Keratinocyte (primary cell): ENCODE measurements around the gene CCDC197. TPM values are rescaled to one million over a fixed set of nuclear protein-coding genes. Genes with fewer than 3 reads are reported as not detected.

Experiments used
- DNase-seq: peaks from one replicate; pipeline ENCODE4 v3.0.0-alpha.2; 2011; ENCODE audit warnings: low read depth, missing footprints, low spot score
- FAIRE-seq: peaks from 2 replicates; lab custom pipeline; 2011; peaks lifted over from hg19 to GRCh38; lab: Jason Lieb, UNC
- H2AFZ ChIP-seq: 2 replicates; pipeline ENCODE4 v1.6.0; 2012; ENCODE audit warnings: low read length, control low read depth, inconsistent platforms; ENCODE audit not compliant: control insufficient read depth
- H3K27ac ChIP-seq: 2 replicates; pipeline ENCODE4 v1.5.1; 2011; ENCODE audit warnings: low read length; ENCODE audit not compliant: control insufficient read depth, insufficient read depth
- H3K27me3 ChIP-seq: 3 replicates; pipeline ENCODE4 v1.6.0; 2011; ENCODE audit warnings: low read length; ENCODE audit not compliant: control insufficient read depth, insufficient read depth; ENCODE audit errors: extremely low read depth
- H3K36me3 ChIP-seq, 2 experiments: 2 replicates in 1 of 2; 3 replicates in 1 of 2; pipeline ENCODE4 v1.5.1; 2011; ENCODE audit warnings: low read length in 2 of 2, mild to moderate bottlenecking in 1 of 2; ENCODE audit not compliant: control insufficient read depth in 2 of 2, insufficient read depth in 2 of 2; ENCODE audit errors: extremely low read depth in 1 of 2
- H3K4me1 ChIP-seq: 3 replicates; pipeline ENCODE4 v1.5.1; 2011; ENCODE audit warnings: low read length; ENCODE audit not compliant: control insufficient read depth, insufficient read depth; ENCODE audit errors: extremely low read depth
- H3K4me2 ChIP-seq: 3 replicates; pipeline ENCODE4 v1.6.0; 2011; ENCODE audit warnings: low read depth, low read length; ENCODE audit not compliant: control insufficient read depth, insufficient read depth; ENCODE audit errors: extremely low read depth
- H3K4me3 ChIP-seq, 3 experiments: fragments of 200-600 bp in 1 of 3; sonication (generic) in 1 of 3; 2 replicates in 2 of 3; 3 replicates in 1 of 3; pipeline ENCODE4 v1.5.1; 2011 to 2016; ENCODE audit warnings: low read length in 3 of 3, mild to moderate bottlenecking in 3 of 3, control low read depth in 2 of 3, inconsistent platforms in 1 of 3, low read depth in 1 of 3, mixed read lengths in 1 of 3, mixed run types in 1 of 3, moderate library complexity in 1 of 3; ENCODE audit not compliant: control insufficient read depth in 2 of 3, insufficient read depth in 2 of 3; ENCODE audit errors: extremely low read depth in 1 of 3
- H3K79me2 ChIP-seq: 2 replicates; pipeline ENCODE4 v1.6.0; 2012; ENCODE audit warnings: low read length; ENCODE audit not compliant: control insufficient read depth, insufficient read depth
- H3K9ac ChIP-seq: 3 replicates; pipeline ENCODE4 v1.6.0; 2011; ENCODE audit warnings: low read length; ENCODE audit not compliant: control insufficient read depth, insufficient read depth; ENCODE audit errors: extremely low read depth
- H3K9me1 ChIP-seq: 3 replicates; pipeline ENCODE4 v1.6.0; 2011; ENCODE audit warnings: low read length; ENCODE audit not compliant: control insufficient read depth, insufficient read depth; ENCODE audit errors: extremely low read depth
- H3K9me3 ChIP-seq: 2 replicates; pipeline ENCODE4 v1.5.1; 2012; ENCODE audit warnings: low read depth, low read length; ENCODE audit not compliant: control insufficient read depth
- H4K20me1 ChIP-seq: 3 replicates; pipeline ENCODE4 v1.6.0; 2011; ENCODE audit warnings: low read length; ENCODE audit not compliant: control insufficient read depth, insufficient read depth; ENCODE audit errors: extremely low read depth
- CTCF ChIP-seq, 3 experiments: IDR thresholded peaks in 1 of 3; conservative IDR thresholded peaks in 1 of 3; optimal IDR thresholded peaks in 1 of 3; 2 replicates in 2 of 3; 3 replicates in 1 of 3; pipeline versions ENCODE3 to v1.5.1; 2011; ENCODE audit warnings: low read length in 3 of 3, mild to moderate bottlenecking in 3 of 3, moderate library complexity in 2 of 3, control low read depth in 1 of 3, inconsistent platforms in 1 of 3; ENCODE audit not compliant: insufficient read depth in 2 of 3; ENCODE audit errors: extremely low read depth in 1 of 3
- EZH2 ChIP-seq: IDR thresholded peaks from one replicate; pipeline ENCODE4 v1.6.1; 2012; ENCODE audit warnings: inconsistent platforms, mild to moderate bottlenecking, low read length, moderate library complexity
- dilution Hi-C: fragments of 300-500 bp; cut with MboI; formaldehyde crosslinking; loops from one replicate; pipeline ENCODE4 v1.7.0; 2020; ENCODE audit warnings: low sequenced_read_pairs; ENCODE audit not compliant: extremely low pct_ligation_motif_present
- polyA plus RNA-seq, 5 experiments: library from polyadenylated mRNA; depleted of rRNA in 3 of 5; stranded (reverse) in 3 of 5; stranded (forward) in 1 of 5; unstranded in 1 of 5; fragments of >200 nt; gene quantifications; 1 replicate in 1 of 5; 2 replicates in 3 of 5; 3 replicates in 1 of 5; pipeline versions ENCODE4 v1.2.1 to v1.2.3, GENCODE V29; 2011 to 2012; ENCODE audit warnings: missing spikeins in 2 of 5, low read depth in 1 of 5, low replicate concordance in 1 of 5

Gene CCDC197
- polyA plus RNA-seq, 1 donor (not counting 4 experiments of a cell fraction or from before 2014, with no cell fraction given), result not detected

DNA sequence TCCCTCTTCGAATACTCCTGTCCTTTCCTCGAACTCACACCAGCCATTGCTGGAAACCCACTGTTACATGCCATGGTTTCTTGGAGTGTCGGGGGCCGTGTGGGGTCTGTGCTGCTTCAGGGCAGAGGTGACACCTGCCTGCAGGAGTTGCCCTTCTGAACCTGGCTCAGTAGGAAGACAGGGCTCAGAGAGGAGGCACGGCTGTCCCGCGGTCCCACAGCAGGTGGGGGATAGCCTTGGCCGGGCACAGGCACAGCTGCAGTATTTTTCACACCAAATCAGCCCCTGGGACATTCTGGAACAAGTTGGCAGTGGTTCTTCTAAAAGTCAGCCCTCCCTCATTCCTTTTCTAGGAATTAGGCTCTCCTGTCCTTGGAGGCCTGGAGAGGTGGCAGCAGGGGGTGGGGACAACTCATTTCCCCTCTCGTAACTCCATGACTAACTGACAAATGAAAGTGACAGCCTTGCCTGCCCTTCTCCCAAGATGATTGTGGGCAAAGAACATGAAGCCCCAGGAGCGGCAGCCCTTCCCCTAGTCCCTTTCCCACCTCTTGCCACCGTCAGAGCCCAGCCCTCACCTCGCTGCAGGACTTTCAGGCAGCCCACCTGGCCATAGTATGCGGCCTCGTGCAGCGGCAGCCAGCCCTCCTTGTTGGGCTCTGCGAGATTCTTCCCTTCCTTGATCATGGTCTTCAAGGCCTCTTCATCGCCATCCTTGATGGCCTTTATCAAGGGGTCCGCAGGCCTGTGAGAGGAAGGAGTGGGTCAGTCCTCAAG is 43.2 kb upstream of the CCDC197 start:
- Histone ChIP-seq H3K27me3 (no peaks in the 10 kb centered on the region), H3K79me2 (no peaks in the 10 kb centered on the region), H3K9me3 (no peaks in the 10 kb centered on the region), H3K4me1 (peaks cover 2% of the 10 kb centered on the region), H3K9ac (no peak overlapping the region), H3K4me3 (no peak overlapping the region), H2AFZ (no peak overlapping the region), H3K36me3 (no peaks in the 10 kb centered on the region), H4K20me1 (no peaks in the 10 kb centered on the region), H3K4me2 (no peak overlapping the region), H3K27ac (no peak overlapping the region), H3K9me1 (no peaks in the 10 kb centered on the region)
- DNase-seq (no peak), FAIRE-seq (no peak)
- no peak for TF ChIP-seq CTCF (optimal IDR thresholded peaks at IDR 0.05 in 1 of 3, IDR thresholded peaks at IDR 0.05 in 1 of 3, conservative IDR thresholded peaks at IDR 0.05 in 1 of 3; ENCODE audit: extremely low read depth in 1 of 3, insufficient read depth in 2 of 3, low read length in 3 of 3)
- no peak for TF ChIP-seq EZH2
- dilution Hi-C loops, result no loop called here

DNA sequence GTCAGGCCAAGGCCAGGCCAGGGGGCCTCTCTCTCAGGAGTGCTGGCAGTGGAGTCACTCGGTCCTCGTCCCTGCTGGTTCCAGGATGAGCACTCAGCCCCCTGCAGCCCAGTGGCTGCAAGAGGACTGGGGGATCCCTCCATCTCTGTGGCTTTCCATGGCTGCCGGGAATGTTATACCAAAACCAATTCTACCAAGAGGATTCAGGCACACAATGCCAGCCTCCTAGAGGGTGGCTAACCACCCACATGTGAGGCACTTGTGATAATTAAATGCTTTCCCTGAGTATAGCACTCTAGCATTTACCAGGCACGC is 42.6 kb upstream of the CCDC197 start:
- H3K27me3 ChIP-seq, result no peaks in the 10 kb centered on the region
- peaks cover 6% of the 10 kb centered on the region for H3K4me1 ChIP-seq
- dilution Hi-C loops, result no loop called here
- H3K9me1 ChIP-seq, result no peaks in the 10 kb centered on the region
- no peak overlapping the region for H2AFZ ChIP-seq
- H3K4me3 ChIP-seq, result no peak overlapping the region
- H3K27ac ChIP-seq, result no peak overlapping the region
- H3K36me3 ChIP-seq, result no peaks in the 10 kb centered on the region
- H4K20me1 ChIP-seq, result no peaks in the 10 kb centered on the region
- DNase-seq (no peak), FAIRE-seq (no peak)
- TF ChIP-seq EZH2 (no peak), CTCF (optimal IDR thresholded peaks at IDR 0.05 in 1 of 3, IDR thresholded peaks at IDR 0.05 in 1 of 3, conservative IDR thresholded peaks at IDR 0.05 in 1 of 3; ENCODE audit: extremely low read depth in 1 of 3, insufficient read depth in 2 of 3, low read length in 3 of 3) (no peak)
- H3K79me2 ChIP-seq, result no peaks in the 10 kb centered on the region
- no peak overlapping the region for H3K9ac ChIP-seq
- H3K4me2 ChIP-seq, result no peak overlapping the region
- H3K9me3 ChIP-seq, result no peaks in the 10 kb centered on the region
